Fibroblast of mammary gland (primary cell): Measurements from ENCODE around the gene ARSG.

ENCODE experiments used
- DNase-seq: peaks from one replicate; pipeline ENCODE4 v3.0.0-alpha.2; 2010; ENCODE audit warnings: low read depth
- H3K4me3 ChIP-seq: 2 replicates; pipeline ENCODE4 v1.5.1; 2011; ENCODE audit warnings: low read depth, mild to moderate bottlenecking, low read length, moderate library complexity; ENCODE audit not compliant: control insufficient read depth
- TF ChIP-seq, protein P1 (sequence below): conservative IDR thresholded peaks from 2 replicates; pipeline ENCODE4 v1.5.1; 2011; ENCODE audit warnings: low read depth, low read length, inconsistent platforms; ENCODE audit not compliant: control insufficient read depth, insufficient read depth

Gene ARSG

DNA sequence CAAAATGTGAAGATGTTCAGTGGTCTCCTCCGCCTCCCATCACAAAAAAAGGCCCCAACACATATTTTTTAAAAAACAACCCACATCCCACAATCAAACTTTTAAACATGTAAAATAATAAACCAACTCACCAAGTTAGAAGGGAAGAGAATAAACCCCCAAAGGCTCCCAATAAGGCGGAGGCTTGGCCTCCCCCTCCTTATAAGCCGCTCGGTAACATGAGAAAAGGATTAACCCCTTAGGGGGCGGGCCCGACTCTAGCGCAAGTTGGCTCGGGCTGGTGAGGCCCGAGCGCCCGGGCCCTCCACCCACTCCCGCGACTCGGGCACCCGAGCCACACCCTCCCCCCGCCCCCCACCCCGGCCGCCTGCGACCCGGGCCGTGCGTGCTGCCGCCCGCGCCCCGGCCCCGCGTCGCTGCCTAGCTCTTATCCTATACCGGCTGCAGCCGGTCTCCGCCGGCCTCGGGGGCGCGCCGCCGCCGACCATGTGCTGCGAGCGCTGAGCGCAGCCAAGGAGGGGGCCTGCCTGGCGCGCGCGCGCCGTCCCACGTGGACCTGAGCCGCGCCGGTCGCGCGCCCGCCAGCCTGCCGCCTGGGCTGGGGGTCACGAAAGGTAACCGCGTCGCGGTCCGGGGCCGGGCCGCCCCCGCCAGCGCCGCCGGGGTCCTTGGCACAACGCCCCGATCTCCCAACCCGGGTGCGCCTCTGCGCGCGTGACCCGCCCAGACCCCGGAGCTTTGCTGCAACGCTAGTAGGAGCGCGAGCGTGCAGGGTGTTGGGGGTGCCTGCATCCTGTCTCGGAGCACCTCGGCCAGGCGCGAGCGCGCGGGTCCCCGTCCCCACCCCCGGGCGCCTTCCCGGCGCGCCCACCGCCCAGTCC, at the start of gene ARSG, which contains the start of gene SLC16A6:
Gene ARSG, plus strand, starts transcription at position 541 of the 881 bp plus-strand sequence. CDS start 15,999 bp downstream, outside the sequence.
Gene SLC16A6, minus strand, starts transcription at position 173 of the 881 bp plus-strand sequence. CDS start 12,807 bp downstream, outside the sequence.
- TF ChIP-seq, protein P1, sequence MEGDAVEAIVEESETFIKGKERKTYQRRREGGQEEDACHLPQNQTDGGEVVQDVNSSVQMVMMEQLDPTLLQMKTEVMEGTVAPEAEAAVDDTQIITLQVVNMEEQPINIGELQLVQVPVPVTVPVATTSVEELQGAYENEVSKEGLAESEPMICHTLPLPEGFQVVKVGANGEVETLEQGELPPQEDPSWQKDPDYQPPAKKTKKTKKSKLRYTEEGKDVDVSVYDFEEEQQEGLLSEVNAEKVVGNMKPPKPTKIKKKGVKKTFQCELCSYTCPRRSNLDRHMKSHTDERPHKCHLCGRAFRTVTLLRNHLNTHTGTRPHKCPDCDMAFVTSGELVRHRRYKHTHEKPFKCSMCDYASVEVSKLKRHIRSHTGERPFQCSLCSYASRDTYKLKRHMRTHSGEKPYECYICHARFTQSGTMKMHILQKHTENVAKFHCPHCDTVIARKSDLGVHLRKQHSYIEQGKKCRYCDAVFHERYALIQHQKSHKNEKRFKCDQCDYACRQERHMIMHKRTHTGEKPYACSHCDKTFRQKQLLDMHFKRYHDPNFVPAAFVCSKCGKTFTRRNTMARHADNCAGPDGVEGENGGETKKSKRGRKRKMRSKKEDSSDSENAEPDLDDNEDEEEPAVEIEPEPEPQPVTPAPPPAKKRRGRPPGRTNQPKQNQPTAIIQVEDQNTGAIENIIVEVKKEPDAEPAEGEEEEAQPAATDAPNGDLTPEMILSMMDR, result no peak
- no peak for DNase-seq
- H3K4me3 ChIP-seq, result peak within 1 kb of the TSS; percentile 46

DNA sequence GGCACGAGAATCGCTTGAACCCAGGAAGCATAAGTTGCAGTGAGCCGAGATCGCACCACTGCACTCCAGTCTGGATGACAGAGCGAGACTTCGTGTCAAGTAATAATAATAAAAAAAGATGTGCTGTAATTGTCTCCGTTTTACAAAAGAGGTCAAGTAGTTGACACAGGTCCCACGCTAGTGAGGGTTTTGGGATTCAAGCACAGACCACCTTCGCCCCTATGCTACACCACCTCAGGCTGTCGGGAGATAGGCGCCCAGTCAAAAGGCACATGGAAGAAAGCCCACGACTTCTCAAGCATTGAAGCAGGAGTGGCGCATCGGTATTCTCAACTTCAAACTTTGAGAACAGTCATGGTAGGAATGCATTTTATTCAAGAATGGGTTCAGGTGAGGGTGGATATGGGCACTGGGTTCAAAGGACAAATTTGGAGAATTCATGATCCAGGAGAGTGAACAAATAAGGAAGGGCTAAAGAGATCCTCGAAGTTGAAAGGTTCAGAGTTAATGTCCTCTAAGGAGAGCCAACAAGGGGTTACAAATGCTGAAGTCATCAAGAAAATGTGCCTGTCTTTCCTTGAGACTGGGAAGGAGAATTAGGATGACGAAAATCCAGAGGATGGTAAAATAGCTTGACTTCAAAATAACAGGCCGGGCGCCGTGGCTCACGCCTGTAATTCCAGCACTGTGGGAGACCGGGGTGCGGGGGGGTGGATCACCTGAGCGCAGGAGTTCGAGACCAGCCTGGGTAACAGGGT, 44.8 kb upstream of the ARSG start:
- no peak overlapping the region for H3K4me3 ChIP-seq
- TF ChIP-seq, protein P1, result no peak
- DNase-seq, result no peak

DNA sequence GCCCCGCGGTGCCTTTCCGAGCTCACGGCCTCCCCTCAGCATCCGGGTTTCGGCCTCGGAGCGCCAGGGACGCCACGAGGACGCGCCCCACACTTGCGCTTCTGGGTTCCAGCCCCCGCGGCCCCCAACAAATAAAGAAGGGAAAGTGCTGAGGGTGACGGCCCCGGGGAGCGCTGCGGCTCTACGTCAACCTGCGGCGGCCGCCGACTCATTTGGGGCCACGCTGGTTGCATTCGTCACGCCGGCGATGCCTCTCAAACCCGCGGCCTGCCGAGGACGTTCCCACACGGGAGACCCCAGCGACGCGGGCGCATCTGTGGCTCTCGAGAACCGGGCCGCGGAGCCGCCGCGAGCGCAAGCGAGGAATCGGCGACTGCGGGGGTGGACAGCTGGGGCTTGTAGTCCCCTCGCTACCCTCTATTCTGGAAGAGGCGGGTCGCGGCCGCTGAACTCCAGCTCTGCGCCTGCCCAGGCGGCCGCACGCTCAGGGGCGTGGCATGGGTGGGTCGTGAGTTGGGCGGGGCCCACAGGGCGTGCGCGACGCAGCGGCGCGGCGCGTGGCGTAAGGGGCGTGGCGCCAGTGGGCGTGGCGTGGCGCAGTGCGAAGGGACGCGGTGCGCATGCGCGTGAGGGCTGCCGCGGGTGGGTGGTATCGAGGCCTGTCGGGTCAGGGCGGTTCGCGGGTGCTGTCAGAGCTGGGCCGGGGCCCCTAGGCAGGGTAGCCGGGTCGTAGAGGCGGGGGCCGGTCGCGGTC, 43.7 kb upstream of the ARSG start, which contains the start of gene AMZ2:
Gene AMZ2, plus strand, starts transcription at position 599 of the 754 bp plus-strand sequence. CDS start 2,145 bp downstream, outside the sequence.
- TF ChIP-seq, protein P1, result no peak
- H3K4me3 ChIP-seq, result peak within 1 kb of the TSS; percentile 71
- peak; percentile 88 for DNase-seq

DNA sequence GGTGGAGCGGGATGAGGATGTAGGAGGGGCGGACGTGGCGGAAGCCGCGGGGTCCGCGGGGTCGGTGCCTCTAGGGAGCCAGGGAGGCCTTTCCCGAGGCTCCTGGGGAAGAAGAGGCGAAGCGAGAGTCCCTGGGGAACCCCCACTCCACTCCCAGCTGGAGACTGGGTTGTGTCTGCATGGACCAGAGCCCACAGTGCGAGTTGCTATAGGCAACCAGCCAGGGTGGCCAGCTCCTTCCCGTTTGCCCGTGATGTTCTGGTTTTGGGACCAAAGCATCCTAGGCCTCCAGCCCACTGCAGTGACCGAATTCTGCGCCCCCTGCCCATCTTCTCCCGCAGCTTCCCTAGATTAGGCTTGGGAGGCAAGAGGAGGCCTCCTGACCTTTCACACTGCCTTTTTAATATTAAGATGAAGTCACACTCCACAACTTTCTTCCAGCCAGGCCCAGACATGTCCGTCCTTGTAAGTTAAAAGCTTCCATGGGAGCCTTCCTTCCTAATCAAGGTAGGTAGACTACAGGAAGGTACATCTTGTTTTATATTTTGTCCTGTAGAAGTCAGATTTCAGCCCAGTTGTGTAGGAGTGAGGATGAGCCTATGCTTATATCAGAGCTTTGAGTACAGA, 43.0 kb upstream of the ARSG start:
- peak overlapping the region; percentile 71 for H3K4me3 ChIP-seq
- TF ChIP-seq, protein P1, result no peak
- DNase-seq, result peak; percentile 65

DNA sequence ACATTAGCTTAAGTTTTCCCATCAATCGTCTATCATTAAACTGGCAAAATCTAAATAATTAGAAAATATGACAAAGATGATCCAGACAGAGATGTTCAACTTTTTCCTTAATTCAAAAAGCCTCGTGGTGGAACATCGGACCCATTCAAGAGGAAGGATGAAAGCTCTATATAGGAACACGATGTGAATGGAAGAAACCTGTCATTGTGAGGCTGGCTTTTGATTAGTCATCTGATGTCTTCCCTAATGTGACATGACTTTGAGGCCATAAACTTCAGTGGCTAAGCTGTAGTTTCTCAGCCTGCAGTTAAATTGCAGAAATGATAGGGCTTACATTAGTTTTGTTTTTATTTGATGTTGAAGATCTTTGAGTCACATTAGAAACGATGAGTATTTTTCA, 42.4 kb upstream of the ARSG start:
- peak overlapping the region; percentile 71 for H3K4me3 ChIP-seq
- TF ChIP-seq, protein P1, result no peak
- no peak for DNase-seq
